ENCODE measurements around the gene ZNF444. TPM values are rescaled to one million over a fixed set of nuclear protein-coding genes. Genes with fewer than 3 reads are reported as not detected.

Gene ZNF444
- polyA plus RNA-seq, 1 donor, result 36.7 TPM

DNA sequence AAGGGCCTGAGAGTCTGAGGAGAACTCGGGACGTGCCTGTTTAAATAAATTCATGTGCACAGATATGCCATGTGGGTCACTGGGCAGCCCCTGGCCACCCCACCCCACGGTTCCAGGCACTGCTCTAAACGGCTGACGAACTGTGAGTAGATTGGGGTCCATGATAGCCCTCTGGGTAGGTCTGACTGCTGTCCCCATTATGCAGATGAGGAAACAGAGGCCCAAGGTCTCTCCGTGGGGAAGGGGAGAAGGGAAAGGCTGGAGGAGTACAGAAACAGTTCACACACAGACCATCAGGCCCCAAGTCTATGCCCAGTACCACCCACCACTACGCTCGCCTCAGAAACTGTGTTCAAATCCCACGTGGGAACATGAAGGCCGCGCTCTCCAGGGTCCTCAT, 34.1 kb upstream of the ZNF444 start:
- Histone ChIP-seq H3K4me3 (ENCODE audit: low read length) (no peak overlapping the region), H3K9me3 (ENCODE audit: control insufficient read depth, low read depth, low read length) (no peaks in the 10 kb centered on the region), H3K36me3 (ENCODE audit: control insufficient read depth, insufficient read depth, low read length) (peaks cover 14% of the 10 kb centered on the region), H3K27ac (ENCODE audit: low read length) (no peak overlapping the region), H3K27me3 (ENCODE audit: control insufficient read depth, insufficient read depth, low read length) (no peaks in the 10 kb centered on the region), H3K4me1 (ENCODE audit: control insufficient read depth, insufficient read depth, low read length) (peaks cover 40% of the 10 kb centered on the region)
- WGBS (ENCODE audit: insufficient coverage, low lambda C conversion rate), result no CpG with 5 or more reads among the region's 11 CpGs
- DNase-seq, result no peak

DNA sequence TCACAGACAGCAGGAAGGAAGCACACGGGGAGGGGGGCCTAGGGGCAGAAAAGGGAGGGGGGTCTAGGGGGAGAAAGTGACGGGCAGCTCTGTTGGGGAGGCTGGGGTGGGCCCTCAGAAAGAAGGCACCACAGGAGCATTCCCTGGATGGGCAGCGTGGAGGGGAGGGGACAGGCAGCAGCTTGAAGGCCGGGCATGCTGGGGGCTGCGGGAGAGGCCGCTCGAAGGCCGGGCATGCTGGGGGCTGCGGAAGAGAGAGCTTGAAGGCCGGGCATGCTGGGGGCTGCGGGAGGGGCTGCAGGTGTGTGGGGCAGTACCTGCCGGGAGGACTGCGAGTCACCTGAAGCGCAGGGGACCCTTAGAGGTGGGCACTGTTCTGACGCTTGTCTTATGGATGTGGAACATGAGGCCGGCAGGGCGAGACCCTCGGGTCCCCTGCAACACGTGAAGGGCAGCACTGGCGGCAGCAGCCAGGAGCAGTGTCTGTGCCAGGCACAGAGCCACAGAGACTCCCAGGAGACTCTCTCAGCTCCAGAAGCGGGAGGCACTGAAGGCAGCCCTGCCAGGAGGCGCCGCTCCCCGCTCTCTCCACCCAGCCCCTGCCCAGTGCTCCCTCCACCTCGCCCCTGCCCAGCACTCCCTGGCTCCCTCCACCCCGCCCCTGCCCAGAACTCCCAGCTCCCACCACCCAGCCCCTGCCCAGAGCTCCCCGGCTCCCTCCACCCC, 33.3 kb upstream of the ZNF444 start:
- DNase-seq, result no peak
- no peak overlapping the region for H3K4me3 ChIP-seq (ENCODE audit: low read length)
- WGBS (ENCODE audit: insufficient coverage, low lambda C conversion rate), result no CpG with 5 or more reads among the region's 27 CpGs
- peaks cover 47% of the 10 kb centered on the region for H3K4me1 ChIP-seq (ENCODE audit: control insufficient read depth, insufficient read depth, low read length)
- no peak overlapping the region for H3K27ac ChIP-seq (ENCODE audit: low read length)
- no peaks in the 10 kb centered on the region for H3K9me3 ChIP-seq (ENCODE audit: control insufficient read depth, low read depth, low read length)
- peaks cover 6% of the 10 kb centered on the region for H3K36me3 ChIP-seq (ENCODE audit: control insufficient read depth, insufficient read depth, low read length)
- H3K27me3 ChIP-seq (ENCODE audit: control insufficient read depth, insufficient read depth, low read length), result no peaks in the 10 kb centered on the region

DNA sequence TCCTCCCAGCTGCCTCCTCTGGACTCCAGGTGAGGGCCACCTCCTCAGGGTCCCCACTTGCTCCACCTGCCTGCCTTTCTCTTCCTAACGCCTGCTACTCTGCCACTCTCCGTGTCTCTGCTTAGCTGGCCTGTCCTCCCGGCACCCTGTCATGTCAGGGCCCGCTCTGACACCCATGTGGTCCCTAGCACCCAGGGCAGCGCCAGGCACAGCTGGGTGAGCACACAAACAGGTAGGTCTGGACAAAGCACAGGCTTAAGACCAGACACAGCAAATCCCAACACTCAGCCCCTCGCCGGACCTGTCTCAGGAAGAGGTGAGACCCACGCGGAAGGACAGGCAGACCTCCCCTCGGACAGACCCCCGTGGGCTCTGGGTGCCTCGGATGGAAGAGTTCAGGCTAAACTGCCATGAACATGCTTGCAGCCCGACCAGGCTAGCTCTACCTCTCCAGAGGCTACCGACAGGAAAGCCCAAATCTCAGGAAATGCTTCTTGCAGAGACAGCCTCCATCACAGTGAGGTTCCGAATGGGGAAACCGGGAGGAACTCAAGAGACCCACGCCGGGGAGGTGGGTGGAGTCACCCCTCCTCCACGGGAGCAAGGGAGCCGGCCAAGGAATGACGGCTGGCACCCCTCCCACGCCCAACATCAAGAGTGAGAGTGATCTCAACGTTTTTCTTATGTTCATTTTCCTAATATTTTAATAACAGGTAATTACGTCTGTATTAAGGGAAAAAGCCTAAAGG, 32.5 kb upstream of the ZNF444 start:
- no peak for DNase-seq
- H3K27ac ChIP-seq (ENCODE audit: low read length), result no peak overlapping the region
- no peaks in the 10 kb centered on the region for H3K27me3 ChIP-seq (ENCODE audit: control insufficient read depth, insufficient read depth, low read length)
- no CpG with 5 or more reads among the region's 24 CpGs for WGBS (ENCODE audit: insufficient coverage, low lambda C conversion rate)
- no peaks in the 10 kb centered on the region for H3K9me3 ChIP-seq (ENCODE audit: control insufficient read depth, low read depth, low read length)
- peaks cover 52% of the 10 kb centered on the region for H3K4me1 ChIP-seq (ENCODE audit: control insufficient read depth, insufficient read depth, low read length)
- H3K4me3 ChIP-seq (ENCODE audit: low read length), result no peak overlapping the region
- peaks cover 4% of the 10 kb centered on the region for H3K36me3 ChIP-seq (ENCODE audit: control insufficient read depth, insufficient read depth, low read length)

DNA sequence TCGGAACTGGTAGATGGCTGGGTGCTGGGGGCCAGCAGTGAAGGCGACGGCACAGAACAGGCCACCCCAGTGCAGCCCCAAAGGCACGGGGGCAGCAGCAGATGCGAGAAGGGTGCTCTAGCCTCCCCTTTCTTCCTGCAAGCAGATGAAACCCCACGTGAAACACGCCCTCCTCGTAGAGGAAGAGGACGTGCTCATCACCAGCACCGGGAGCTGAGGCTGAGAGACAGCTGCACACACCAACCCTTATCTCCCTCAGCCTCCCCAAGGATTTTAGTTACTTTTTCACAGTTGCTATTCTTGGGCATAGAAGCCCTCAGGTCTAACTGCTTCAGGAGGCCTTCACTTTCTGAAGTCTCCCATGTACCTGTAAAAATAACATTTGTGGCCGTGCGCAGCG, 31.9 kb upstream of the ZNF444 start:
- Histone ChIP-seq H3K4me3 (ENCODE audit: low read length) (no peak overlapping the region), H3K4me1 (ENCODE audit: control insufficient read depth, insufficient read depth, low read length) (peaks cover 52% of the 10 kb centered on the region), H3K9me3 (ENCODE audit: control insufficient read depth, low read depth, low read length) (no peaks in the 10 kb centered on the region), H3K27me3 (ENCODE audit: control insufficient read depth, insufficient read depth, low read length) (no peaks in the 10 kb centered on the region), H3K36me3 (ENCODE audit: control insufficient read depth, insufficient read depth, low read length) (peaks cover 4% of the 10 kb centered on the region), H3K27ac (ENCODE audit: low read length) (no peak overlapping the region)
- no CpG with 5 or more reads among the region's 13 CpGs for WGBS (ENCODE audit: insufficient coverage, low lambda C conversion rate)
- no peak for DNase-seq

GRCh38 chr19:56110515-56111448, 30.3 kb upstream of the ZNF444 start:
- no CpG with 5 or more reads among the region's 12 CpGs for WGBS (ENCODE audit: insufficient coverage, low lambda C conversion rate)
- Histone ChIP-seq H3K36me3 (ENCODE audit: control insufficient read depth, insufficient read depth, low read length) (peaks cover 8% of the 10 kb centered on the region), H3K4me3 (ENCODE audit: low read length) (no peak overlapping the region), H3K9me3 (ENCODE audit: control insufficient read depth, low read depth, low read length) (no peaks in the 10 kb centered on the region), H3K4me1 (ENCODE audit: control insufficient read depth, insufficient read depth, low read length) (peaks cover 48% of the 10 kb centered on the region), H3K27ac (ENCODE audit: low read length) (peak overlapping the region; percentile 76), H3K27me3 (ENCODE audit: control insufficient read depth, insufficient read depth, low read length) (no peaks in the 10 kb centered on the region)
- peak; percentile 73 to 83 for DNase-seq

- peaks cover 51% of the 10 kb centered on the region for H3K4me1 ChIP-seq (ENCODE audit: control insufficient read depth, insufficient read depth, low read length)
- H3K9me3 ChIP-seq (ENCODE audit: control insufficient read depth, low read depth, low read length), result no peaks in the 10 kb centered on the region
- H3K27me3 ChIP-seq (ENCODE audit: control insufficient read depth, insufficient read depth, low read length), result no peaks in the 10 kb centered on the region
- peak overlapping the region; percentile 76 for H3K27ac ChIP-seq (ENCODE audit: low read length)
- no peak overlapping the region for H3K4me3 ChIP-seq (ENCODE audit: low read length)
- no CpG with 5 or more reads among the region's 24 CpGs for whole genome bisulfite sequencing (ENCODE audit: insufficient coverage, low lambda C conversion rate)
- peaks cover 7% of the 10 kb centered on the region for H3K36me3 ChIP-seq (ENCODE audit: control insufficient read depth, insufficient read depth, low read length)
- peak; percentile 30 to 45 for DNase-seq
Measured at GRCh38 chr19:56111601-56112312, 29.3 kb upstream of the ZNF444 start.

GRCh38 chr19:56112313-56112709, 28.8 kb upstream of the ZNF444 start:
- Histone ChIP-seq H3K27ac (ENCODE audit: low read length) (peak overlapping the region; percentile 76), H3K4me3 (ENCODE audit: low read length) (no peak overlapping the region), H3K4me1 (ENCODE audit: control insufficient read depth, insufficient read depth, low read length) (peaks cover 51% of the 10 kb centered on the region)

DNA sequence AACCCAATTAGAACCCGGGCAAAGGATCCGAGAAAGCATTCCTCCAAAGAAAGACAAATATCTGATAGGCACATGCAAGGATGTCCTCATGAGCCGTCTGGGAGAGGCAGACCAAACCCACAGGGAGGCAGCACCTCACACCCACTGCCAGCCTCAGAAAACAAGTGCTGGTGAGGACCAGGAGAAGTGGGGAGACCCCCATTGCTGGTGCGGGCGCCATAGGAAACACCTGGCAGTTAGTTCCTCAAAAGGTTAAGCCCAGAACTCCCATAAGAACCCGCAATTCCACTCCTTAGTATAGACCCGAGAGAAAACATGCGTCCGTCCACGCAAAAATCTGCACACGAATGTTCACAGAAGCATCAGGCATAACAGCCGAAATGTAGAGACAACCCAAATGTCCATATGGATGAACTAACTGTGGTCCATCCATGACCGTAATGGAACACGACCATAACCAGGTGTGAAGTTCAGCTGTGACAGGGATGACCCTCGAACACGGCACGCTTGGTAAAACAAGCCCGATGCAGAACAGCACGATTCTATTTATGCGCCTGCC, 27.9 kb upstream of the ZNF444 start:
- H3K36me3 ChIP-seq (ENCODE audit: control insufficient read depth, insufficient read depth, low read length), result peaks cover 10% of the 10 kb centered on the region

More at GRCh38 chr19:56112313-56112709, 28.8 kb upstream of the ZNF444 start:
- no peak for DNase-seq
- Histone ChIP-seq H3K36me3 (ENCODE audit: control insufficient read depth, insufficient read depth, low read length) (peaks cover 4% of the 10 kb centered on the region), H3K27me3 (ENCODE audit: control insufficient read depth, insufficient read depth, low read length) (no peaks in the 10 kb centered on the region), H3K9me3 (ENCODE audit: control insufficient read depth, low read depth, low read length) (no peaks in the 10 kb centered on the region)
- 60% methylated on average over 2 of the region's 10 CpGs for WGBS (ENCODE audit: insufficient coverage, low lambda C conversion rate)

GRCh38 chr19:56114051-56114777, 26.9 kb upstream of the ZNF444 start:
- H3K27ac ChIP-seq (ENCODE audit: low read length), result no peak overlapping the region
- no peak for DNase-seq
- H3K4me1 ChIP-seq (ENCODE audit: control insufficient read depth, insufficient read depth, low read length), result peaks cover 51% of the 10 kb centered on the region
- 100% methylated on average over 1 of the region's 19 CpGs for WGBS (ENCODE audit: insufficient coverage, low lambda C conversion rate)
- no peaks in the 10 kb centered on the region for H3K9me3 ChIP-seq (ENCODE audit: control insufficient read depth, low read depth, low read length)
- H3K4me3 ChIP-seq (ENCODE audit: low read length), result no peak overlapping the region
- H3K27me3 ChIP-seq (ENCODE audit: control insufficient read depth, insufficient read depth, low read length), result no peaks in the 10 kb centered on the region
- peaks cover 13% of the 10 kb centered on the region for H3K36me3 ChIP-seq (ENCODE audit: control insufficient read depth, insufficient read depth, low read length)

More for the DNA sequence above, 27.9 kb upstream of the ZNF444 start:
- Histone ChIP-seq H3K4me3 (ENCODE audit: low read length) (no peak overlapping the region), H3K4me1 (ENCODE audit: control insufficient read depth, insufficient read depth, low read length) (peaks cover 51% of the 10 kb centered on the region), H3K9me3 (ENCODE audit: control insufficient read depth, low read depth, low read length) (no peaks in the 10 kb centered on the region), H3K27me3 (ENCODE audit: control insufficient read depth, insufficient read depth, low read length) (no peaks in the 10 kb centered on the region), H3K27ac (ENCODE audit: low read length) (no peak overlapping the region)
- no peak for DNase-seq
- no CpG with 5 or more reads among the region's 20 CpGs for WGBS (ENCODE audit: insufficient coverage, low lambda C conversion rate)

Measured in large intestine (tissue), 3 donors.